OCI-LY7 (cell line): ENCODE data around the gene CKAP4.

Source experiments
- EZH2phosphoT487 ChIP-seq: fragments of 200-600 bp; sonication (generic); IDR thresholded peaks from 2 replicates; pipeline ENCODE4 v1.6.1; 2018; ENCODE audit warnings: low read depth, borderline replicate concordance, mild to moderate bottlenecking, mixed run types, antibody characterized with exemption, low read length, moderate library complexity, mixed read lengths
- TF ChIP-seq, protein P1 (sequence below): fragments of 200-600 bp; sonication (generic); conservative IDR thresholded peaks from 2 replicates; pipeline ENCODE4 v1.5.1; 2014; ENCODE audit warnings: mild to moderate bottlenecking, antibody characterized with exemption, low read length, moderate library complexity, mixed read lengths

- TF ChIP-seq, protein P1, sequence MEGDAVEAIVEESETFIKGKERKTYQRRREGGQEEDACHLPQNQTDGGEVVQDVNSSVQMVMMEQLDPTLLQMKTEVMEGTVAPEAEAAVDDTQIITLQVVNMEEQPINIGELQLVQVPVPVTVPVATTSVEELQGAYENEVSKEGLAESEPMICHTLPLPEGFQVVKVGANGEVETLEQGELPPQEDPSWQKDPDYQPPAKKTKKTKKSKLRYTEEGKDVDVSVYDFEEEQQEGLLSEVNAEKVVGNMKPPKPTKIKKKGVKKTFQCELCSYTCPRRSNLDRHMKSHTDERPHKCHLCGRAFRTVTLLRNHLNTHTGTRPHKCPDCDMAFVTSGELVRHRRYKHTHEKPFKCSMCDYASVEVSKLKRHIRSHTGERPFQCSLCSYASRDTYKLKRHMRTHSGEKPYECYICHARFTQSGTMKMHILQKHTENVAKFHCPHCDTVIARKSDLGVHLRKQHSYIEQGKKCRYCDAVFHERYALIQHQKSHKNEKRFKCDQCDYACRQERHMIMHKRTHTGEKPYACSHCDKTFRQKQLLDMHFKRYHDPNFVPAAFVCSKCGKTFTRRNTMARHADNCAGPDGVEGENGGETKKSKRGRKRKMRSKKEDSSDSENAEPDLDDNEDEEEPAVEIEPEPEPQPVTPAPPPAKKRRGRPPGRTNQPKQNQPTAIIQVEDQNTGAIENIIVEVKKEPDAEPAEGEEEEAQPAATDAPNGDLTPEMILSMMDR = no peak
- no peak for TF ChIP-seq EZH2phosphoT487
These were observed 40.3 kb upstream of the CKAP4 start for GRCh38 chr12:106288101-106288493.
